Activated CD8-positive, alpha-beta T cell treated with anti-CD3 and anti-CD28 coated beads for 36 hours (primary cell): ENCODE measurements around the gene POP4. TPM values are rescaled to one million over a fixed set of nuclear protein-coding genes. Genes with fewer than 3 reads are reported as not detected.

Experiments used
- ATAC-seq: fragments of 200-7000 bp; cut with Tn5 transposase; one replicate; pipeline ENCODE4 v1.10.0; 2021; ENCODE audit warnings: mild to moderate bottlenecking, moderate library complexity
- CTCF ChIA-PET: fragments of 350-600 bp; sonication (Branson Sonifier 250); formaldehyde crosslinking; loops from one replicate; lab custom pipeline; 2021; ENCODE audit warnings: antibody characterized with exemption; lab: Charles Lee
- POLR2A ChIA-PET: fragments of 350-600 bp; sonication (Branson Sonifier 250); formaldehyde crosslinking; loops from one replicate; lab custom pipeline; 2021; ENCODE audit warnings: antibody characterized with exemption; lab: Charles Lee
- DNase-seq: peaks from one replicate; pipeline ENCODE4 v3.0.0-alpha.2; 2020
- H3K27ac Mint-ChIP-seq: one replicate; pipeline ENCODE4 v1.8.0; 2021; ENCODE audit warnings: mild to moderate bottlenecking, mixed read lengths
- H3K27me3 Mint-ChIP-seq: one replicate; pipeline ENCODE4 v1.8.0; 2021; ENCODE audit warnings: mixed read lengths
- H3K36me3 Mint-ChIP-seq: one replicate; pipeline ENCODE4 v1.8.0; 2021; ENCODE audit warnings: low read depth, mixed read lengths
- H3K4me1 Mint-ChIP-seq: one replicate; pipeline ENCODE4 v1.8.0; 2021; ENCODE audit warnings: low read depth, mixed read lengths
- H3K4me3 Mint-ChIP-seq: one replicate; pipeline ENCODE4 v1.8.0; 2021; ENCODE audit warnings: mild to moderate bottlenecking, moderate library complexity, mixed read lengths
- H3K9me3 Mint-ChIP-seq: one replicate; pipeline ENCODE4 v1.8.0; 2021; ENCODE audit warnings: mixed read lengths
- intact Hi-C: fragments of 100-400 bp; cut with micrococcal nuclease; formaldehyde crosslinking; loops from one replicate; pipeline ENCODE4 v1.10.0; 2022
- total RNA-seq, 2 experiments: library from RNA; stranded (reverse); gene quantifications; one replicate each; pipeline ENCODE4 v1.2.3, GENCODE V29; 2021
- TF ChIP-seq, protein P1 (sequence below): fragments of 200-600 bp; IDR thresholded peaks from one replicate; pipeline ENCODE4 v1.8.0; 2022; ENCODE audit warnings: antibody characterized with exemption, mild to moderate bottlenecking

The POP4 gene
- total RNA-seq, 2 experiments from 2014 or later, result 84.7 to 89.5 TPM

DNA sequence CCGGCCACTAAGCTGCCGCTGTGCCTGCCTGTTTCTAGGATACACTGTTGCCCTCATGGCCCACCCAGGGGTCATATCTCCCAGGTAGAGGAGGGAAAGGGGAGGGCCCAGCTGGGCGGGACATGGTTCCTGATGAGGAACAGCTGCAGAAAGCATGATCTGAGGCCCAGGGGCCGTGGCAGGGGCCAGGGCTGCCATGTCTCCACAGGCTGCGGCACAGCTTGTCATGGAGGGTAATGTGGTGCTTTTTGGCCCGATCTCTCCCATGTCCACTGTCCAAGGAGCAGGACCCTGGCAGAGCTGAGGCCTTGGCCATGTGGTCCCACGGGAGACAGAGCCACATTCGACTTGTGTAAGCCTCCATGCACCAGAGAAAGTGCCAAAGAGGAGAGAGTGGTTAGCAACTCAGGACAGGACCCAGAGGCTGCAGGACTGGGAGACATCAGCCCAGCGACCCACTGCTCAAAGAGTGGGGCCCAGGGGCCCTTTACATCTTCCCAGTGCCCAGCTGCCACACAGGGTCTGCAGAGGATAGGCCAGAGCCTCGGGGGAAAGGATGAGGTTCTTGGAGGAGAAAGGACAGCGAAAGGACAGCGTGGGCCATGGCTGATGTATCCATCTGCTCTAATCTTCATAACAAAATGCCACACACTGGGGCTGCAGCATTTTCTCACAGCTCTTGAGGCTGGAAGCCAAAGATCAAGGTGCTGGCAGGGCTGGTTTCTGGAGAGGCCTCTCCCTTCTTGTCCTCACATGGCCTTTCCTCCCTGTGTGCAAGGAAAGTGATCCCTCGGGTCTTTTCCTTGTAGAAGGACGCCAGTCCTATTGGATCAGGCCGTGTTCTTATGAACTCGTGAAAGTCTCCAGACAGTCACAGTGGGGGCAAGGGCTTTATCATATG is 11.5 kb downstream of the POP4 start:
- intact Hi-C loops, result no loop called here
- Mint-ChIP-seq H3K27me3 (no peaks in the 10 kb centered on the region), H3K27ac (peak overlapping the region; percentile 18), H3K9me3 (no peaks in the 10 kb centered on the region), H3K36me3 (peaks cover 25% of the 10 kb centered on the region), H3K4me1 (peaks cover 28% of the 10 kb centered on the region), H3K4me3 (no peak overlapping the region)
- DNase-seq, result no peak
- no peak for ATAC-seq
- POLR2A ChIA-PET, result interaction anchor here (1.4 to 1.7 kb wide), 2 partner anchors 50 to 55 kb away, joined by 4 to 7 read pairs; no protein-coding TSS in a partner anchor
- CTCF ChIA-PET, result interaction anchor here (1.3 to 10.6 kb wide), 3 partner anchors 8 to 99 kb away, joined by 6 to 115 read pairs (median 16); partner anchors contain the start of gene POP4
- TF ChIP-seq, protein P1, sequence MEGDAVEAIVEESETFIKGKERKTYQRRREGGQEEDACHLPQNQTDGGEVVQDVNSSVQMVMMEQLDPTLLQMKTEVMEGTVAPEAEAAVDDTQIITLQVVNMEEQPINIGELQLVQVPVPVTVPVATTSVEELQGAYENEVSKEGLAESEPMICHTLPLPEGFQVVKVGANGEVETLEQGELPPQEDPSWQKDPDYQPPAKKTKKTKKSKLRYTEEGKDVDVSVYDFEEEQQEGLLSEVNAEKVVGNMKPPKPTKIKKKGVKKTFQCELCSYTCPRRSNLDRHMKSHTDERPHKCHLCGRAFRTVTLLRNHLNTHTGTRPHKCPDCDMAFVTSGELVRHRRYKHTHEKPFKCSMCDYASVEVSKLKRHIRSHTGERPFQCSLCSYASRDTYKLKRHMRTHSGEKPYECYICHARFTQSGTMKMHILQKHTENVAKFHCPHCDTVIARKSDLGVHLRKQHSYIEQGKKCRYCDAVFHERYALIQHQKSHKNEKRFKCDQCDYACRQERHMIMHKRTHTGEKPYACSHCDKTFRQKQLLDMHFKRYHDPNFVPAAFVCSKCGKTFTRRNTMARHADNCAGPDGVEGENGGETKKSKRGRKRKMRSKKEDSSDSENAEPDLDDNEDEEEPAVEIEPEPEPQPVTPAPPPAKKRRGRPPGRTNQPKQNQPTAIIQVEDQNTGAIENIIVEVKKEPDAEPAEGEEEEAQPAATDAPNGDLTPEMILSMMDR, result no peak

DNA sequence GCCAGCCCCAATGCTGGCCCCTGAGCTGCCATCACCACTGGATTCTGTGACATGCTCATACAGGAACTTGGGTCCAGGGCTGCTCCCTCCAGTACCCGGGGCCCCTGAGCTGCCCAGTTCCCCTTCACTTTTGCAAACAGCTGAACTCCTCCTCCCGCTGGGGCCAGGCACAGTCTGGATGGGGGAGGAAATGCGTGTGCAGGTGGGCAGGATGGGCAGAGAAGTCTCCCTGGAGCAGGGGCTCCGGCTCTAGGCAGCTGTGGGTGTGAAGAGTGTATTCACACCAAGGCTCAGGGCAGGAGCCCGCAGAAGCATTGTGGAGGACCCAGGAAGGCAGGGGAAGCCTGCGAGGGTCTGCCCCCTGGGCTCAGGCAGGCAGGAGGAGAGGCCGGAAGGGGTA is 12.4 kb downstream of the POP4 start:
- intact Hi-C loops, result no loop called here
- no peak overlapping the region for H3K27ac Mint-ChIP-seq
- ATAC-seq, result no peak

DNA sequence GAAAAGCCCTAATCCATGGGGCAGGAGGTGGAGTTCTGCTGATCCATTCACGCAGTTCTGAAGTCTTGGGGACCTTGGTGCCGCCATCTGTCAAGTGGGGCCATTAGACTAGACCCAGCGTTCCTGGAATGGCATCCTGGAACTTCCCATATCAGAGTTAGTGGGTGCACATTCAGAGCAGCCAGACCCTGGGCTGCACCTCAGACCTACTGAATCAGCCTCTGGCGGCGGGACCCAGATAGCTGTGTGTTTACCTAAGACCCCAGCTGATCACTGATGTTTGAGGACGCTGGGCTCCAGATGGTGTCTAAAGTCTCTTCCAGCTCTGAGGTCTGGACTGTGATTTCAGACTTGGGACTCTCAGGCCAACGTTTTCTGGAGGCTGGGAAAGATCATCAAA is 12.8 kb downstream of the POP4 start:
- H3K27me3 Mint-ChIP-seq, result no peaks in the 10 kb centered on the region
- intact Hi-C loops, result no loop called here
- no peak overlapping the region for H3K4me3 Mint-ChIP-seq
- DNase-seq (no peak), ATAC-seq (no peak)
- H3K4me1 Mint-ChIP-seq, result peaks cover 41% of the 10 kb centered on the region
- ChIA-PET CTCF (interaction anchor here (0.8 to 10.6 kb wide), 9 partner anchors 9 to 98 kb away, joined by 3 to 115 read pairs (median 4); partner anchors contain the start of genes PLEKHF1 and POP4), POLR2A (interaction anchor here (1.4 to 4.2 kb wide), 4 partner anchors 9 to 53 kb away, joined by 4 to 25 read pairs (median 7); partner anchors contain the start of gene POP4)
- H3K9me3 Mint-ChIP-seq, result no peaks in the 10 kb centered on the region
- TF ChIP-seq, protein P1, result no peak
- no peak overlapping the region for H3K27ac Mint-ChIP-seq
- peaks cover 14% of the 10 kb centered on the region for H3K36me3 Mint-ChIP-seq

More for the DNA sequence above, 12.4 kb downstream of the POP4 start:
- POLR2A ChIA-PET, result interaction anchor here (1.4 to 4.2 kb wide), 4 partner anchors 8 to 54 kb away, joined by 4 to 25 read pairs (median 7); partner anchors contain the start of gene POP4
- TF ChIP-seq, protein P1, result no peak
- H3K27me3 Mint-ChIP-seq, result no peaks in the 10 kb centered on the region
- H3K4me1 Mint-ChIP-seq, result peaks cover 37% of the 10 kb centered on the region
- no peak for DNase-seq
- H3K36me3 Mint-ChIP-seq, result peaks cover 17% of the 10 kb centered on the region
- H3K4me3 Mint-ChIP-seq, result no peak overlapping the region
- H3K9me3 Mint-ChIP-seq, result no peaks in the 10 kb centered on the region
- CTCF ChIA-PET, result interaction anchor here (1.6 to 10.6 kb wide), 3 partner anchors 9 to 73 kb away, joined by 3 to 115 read pairs (median 16); partner anchors contain the start of gene POP4

DNA sequence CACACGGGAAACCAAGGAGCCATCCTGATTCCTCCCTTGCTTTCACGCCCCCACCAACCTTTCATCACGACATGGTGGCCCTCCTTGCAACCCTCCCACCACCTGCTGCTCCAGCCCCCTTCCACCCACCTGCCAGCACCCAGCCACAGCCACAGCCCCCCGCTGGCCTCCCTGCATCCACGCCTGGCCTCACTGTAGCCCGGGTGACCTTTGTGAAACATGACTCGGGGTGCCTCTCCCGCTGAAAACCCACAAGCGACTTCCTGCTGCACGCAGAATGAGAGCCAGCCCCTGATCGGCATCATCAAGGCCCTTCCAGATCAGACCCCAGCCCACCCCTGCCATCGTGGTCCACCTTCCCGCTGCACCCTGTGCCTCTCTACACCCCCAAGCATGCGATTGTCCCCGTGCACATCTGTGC is 14.9 kb downstream of the POP4 start:
- POLR2A ChIA-PET, result interaction anchor here (1.1 to 4.2 kb wide), 7 partner anchors 11 to 95 kb away, joined by 3 to 28 read pairs (median 15); partner anchors contain the start of genes PLEKHF1 and POP4
- H3K27ac Mint-ChIP-seq, result peak overlapping the region; percentile 83
- CTCF ChIA-PET, result interaction anchor here (0.9 to 10.6 kb wide), 8 partner anchors 11 to 96 kb away, joined by 3 to 115 read pairs (median 7); partner anchors contain the start of genes PLEKHF1 and POP4
- H3K4me3 Mint-ChIP-seq, result peak overlapping the region; percentile 9
- peak; percentile 86 for DNase-seq
- intact Hi-C loops, result loop anchor here (5.0 kb wide), 1 partner anchor 46 kb away; the partner anchor contains the start of gene PLEKHF1
- H3K27me3 Mint-ChIP-seq, result no peaks in the 10 kb centered on the region
- H3K36me3 Mint-ChIP-seq, result no peaks in the 10 kb centered on the region
- peaks cover 51% of the 10 kb centered on the region for H3K4me1 Mint-ChIP-seq
- TF ChIP-seq, protein P1, result no peak
- H3K9me3 Mint-ChIP-seq, result no peaks in the 10 kb centered on the region
- ATAC-seq, result peak; percentile 70
